Measurements from ENCODE around the gene NRSN2.
"Not testable (repeated sequence)": the region's sequence is repeated elsewhere in the genome, so short reads cannot be mapped to it uniquely, and the experiment has no call there.

The NRSN2 gene

DNA sequence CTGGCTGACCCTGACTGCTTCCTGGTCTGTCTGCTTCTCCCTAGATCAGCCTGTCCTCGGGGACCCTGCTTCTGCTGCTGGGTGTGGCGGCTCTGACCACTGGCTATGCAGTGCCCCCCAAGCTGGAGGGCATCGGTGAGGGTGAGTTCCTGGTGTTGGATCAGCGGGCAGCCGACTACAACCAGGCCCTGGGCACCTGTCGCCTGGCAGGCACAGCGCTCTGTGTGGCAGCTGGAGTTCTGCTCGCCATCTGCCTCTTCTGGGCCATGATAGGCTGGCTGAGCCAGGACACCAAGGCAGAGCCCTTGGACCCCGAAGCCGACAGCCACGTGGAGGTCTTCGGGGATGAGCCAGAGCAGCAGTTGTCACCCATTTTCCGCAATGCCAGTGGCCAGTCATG, 6.3 kb downstream of the NRSN2 start:
- DNase-seq (ENCODE audit: low spot score) (no peak), FAIRE-seq (no peak)

DNA sequence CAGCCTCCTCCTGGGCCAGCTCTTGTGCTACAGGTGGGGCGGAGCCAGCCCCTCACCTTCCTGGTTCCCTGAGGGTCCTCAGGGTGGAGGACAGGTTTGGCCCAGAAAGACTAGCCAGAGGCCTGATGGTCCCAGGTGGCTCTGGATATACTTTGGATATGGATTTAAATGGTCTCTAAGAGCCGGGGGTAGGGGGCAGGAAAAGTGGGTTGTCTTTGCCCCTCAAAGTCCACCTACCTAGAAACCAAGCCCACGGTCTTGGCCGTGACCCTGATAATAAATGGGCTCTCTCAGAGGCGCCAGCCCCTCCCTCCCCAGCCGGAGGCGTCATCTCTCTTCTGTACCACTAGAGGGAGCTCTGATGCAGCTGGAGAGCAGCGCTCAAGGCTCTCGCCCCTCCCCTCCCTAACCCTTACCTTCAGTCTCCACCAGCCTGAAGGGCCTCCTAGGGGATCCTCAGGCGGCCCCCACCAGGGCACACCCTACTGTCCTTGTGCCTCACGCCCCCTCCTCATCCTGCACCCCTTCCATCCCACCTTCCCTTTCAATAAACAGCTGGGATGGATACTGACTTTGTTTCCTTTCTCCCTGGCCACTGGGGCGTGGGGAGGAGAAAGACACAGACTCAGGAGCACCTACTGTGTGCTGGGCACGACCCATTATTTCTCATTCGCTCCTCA, 7.5 kb downstream of the NRSN2 start:
- no peak for FAIRE-seq
- DNase-seq (ENCODE audit: low spot score) = peak; percentile 85

DNA sequence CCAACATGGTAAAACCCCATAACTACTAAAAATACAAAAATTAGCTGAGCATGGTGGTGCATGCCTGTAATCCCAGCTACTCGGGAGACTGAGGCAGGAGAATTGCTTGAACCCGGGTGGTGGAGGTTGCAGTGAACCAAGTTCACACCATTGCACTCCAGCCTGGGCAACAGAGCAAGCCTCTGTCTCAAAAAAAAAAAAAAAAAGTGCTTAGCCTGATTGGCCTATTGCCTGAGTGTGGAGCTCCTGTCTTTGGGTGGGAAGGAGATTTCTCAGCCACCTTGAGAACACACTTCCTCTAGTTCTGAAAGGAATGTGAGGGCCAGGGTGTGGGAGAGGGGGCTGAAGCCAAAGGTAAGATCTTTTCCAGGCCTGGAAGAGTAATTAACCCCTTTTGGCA, 9.2 kb downstream of the NRSN2 start:
- not testable (repeated sequence) for DNase-seq (ENCODE audit: low spot score); FAIRE-seq

DNA sequence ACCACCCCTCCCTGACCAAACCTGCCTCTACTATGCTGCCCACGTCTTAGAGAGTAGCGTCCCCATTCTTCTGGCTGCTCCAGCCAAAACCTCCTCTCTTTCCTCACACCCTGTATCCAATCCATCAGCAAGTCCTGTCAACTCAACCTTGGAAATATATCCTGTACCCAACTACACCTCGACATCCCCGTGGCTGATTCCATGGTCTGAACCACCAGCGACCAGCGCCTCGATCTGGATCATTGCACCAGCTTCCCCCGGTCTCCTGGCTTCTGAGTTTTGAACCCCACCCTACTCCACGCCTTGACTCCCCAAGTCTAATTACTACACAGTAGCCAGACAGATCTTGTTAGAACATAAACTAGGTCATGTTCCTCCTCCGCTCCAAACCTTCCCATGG, 9.8 kb downstream of the NRSN2 start:
- no peak for FAIRE-seq

DNA sequence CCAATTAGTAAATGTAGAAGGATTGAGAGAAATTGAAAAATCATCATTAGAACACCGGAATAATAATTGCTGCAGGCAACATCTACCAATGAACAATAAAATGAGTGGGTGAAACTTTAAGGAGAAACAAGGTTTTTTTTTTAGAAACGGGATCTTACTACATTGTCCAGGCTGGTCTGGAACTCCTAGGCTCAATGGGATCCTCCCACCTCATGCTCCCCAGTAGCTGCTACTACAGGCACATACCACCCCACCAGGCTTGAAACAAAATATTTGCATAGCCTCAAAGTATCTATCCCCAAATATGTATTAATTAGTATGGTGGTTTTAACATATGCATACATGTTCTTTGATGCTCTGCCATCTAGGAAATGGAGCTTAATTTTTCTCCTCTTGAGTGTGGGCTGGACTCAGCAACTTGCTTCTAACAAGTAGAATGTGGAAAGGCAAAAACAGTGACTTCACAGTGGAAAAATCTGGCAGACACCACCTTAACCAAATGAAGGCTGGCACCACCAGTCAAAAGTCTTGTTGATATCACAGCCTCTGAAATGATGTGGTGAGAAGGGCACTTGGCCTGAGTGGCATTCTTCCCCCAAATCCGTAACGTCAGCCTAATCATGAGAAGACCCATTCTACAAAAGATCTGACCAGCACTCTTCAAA, 12.1 kb downstream of the NRSN2 start:
- no peak for DNase-seq (ENCODE audit: low spot score)
- FAIRE-seq = no peak

More for the DNA sequence above, 9.8 kb downstream of the NRSN2 start:
- DNase-seq (ENCODE audit: low spot score) = no peak

DNA sequence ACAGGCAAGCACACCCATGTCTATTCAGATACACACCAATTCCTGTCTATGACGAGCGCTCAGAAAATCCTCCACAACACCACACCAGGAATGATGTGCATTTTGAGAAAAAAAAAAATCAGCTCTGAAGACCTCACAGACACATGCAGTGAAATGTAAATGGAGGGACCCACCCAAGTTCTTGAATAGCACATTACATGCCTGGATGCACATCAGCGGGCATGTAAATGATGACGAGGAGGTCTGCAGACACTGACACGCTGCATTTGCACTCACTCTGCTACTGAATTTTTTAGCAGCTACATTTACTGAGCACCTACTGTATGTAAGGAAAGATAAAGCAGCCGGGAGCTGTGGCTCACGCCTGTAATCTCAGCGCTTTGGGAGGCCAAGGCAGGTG, 14.7 kb downstream of the NRSN2 start:
- FAIRE-seq (no peak), DNase-seq (ENCODE audit: low spot score) (no peak)

DNA sequence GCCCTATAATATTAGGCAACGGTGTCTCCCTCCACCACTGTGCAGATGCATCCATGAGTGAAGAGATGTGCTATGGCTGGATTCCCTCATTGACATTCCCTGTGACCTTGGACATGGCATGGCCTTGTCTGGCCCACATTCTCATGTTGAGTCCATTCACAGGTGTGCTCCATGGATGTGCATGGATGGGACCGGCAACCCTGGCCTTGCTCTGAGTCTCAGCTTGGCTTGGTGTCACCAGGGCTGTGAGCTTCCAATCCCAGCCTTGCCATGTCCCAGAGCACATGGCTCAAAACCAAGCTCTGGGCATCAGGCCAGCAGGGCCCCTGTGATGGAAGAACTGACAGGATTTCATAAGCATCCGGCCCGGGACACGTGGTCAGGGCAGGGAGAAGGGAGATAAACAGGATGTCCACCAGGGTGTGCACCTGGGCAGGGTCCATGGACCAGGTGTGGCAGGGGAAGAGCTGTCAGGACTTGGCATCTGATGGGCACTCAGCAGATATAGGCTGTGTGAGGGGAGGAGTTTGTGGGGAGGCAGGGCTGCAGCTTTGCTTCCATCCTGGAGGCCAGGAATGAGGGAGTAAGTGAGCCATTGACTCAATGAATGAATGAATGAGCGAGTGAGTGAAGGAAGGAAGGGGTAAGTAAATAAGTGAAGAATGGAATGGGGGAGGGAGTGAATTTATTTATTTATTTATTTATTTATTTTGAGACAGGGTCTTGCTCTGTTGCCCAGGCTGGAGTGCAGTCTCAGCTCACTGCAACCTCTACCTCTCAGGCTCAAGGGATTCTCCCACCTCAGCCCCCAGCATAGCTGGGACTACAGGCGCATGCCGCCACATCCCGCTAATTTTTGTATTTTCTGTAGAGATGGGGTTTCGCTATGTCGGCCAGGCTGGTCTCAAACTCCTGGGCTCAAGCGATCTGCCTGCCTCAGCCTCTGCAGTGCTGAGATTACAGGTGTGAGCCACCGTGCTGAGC, 15.7 kb downstream of the NRSN2 start:
- DNase-seq (ENCODE audit: low spot score) (peak; percentile 75), FAIRE-seq (no peak)

DNA sequence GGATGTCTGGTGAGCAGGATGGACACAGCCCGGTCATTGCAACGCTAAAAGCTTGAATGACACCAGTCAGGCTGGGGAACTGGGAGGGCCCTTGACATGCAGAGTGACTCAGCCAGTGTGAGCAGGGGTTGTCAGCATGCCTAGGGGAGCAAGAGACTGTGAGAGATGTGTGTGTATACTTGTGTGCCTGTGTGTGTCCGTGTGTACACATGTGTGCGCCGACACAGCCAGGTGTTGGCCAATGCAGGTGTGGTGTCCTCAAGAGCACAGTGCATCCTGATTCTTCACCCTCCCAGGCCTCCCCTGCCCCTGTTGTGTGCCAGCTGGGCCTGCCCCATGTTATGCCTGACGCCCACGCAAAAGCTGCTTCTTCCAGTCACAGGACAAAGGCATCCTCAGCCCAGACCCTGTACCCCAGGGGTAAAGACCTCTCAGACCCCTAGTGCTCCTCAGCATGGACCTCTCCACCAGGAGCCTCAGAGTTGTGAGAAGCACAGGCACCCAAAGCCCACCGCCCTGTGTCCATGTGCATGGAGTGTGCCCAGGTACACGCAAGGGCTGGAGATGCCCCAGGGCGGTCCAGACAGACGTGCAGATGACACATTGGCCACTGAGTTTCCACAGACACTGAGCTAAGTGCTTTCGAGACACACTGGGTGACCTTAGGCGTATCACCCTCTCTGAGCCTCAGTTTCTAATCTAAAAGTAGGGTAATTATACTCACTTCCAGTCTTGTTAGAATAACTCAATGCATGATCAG, 16.6 kb downstream of the NRSN2 start:
- no peak for DNase-seq (ENCODE audit: low spot score)

DNA sequence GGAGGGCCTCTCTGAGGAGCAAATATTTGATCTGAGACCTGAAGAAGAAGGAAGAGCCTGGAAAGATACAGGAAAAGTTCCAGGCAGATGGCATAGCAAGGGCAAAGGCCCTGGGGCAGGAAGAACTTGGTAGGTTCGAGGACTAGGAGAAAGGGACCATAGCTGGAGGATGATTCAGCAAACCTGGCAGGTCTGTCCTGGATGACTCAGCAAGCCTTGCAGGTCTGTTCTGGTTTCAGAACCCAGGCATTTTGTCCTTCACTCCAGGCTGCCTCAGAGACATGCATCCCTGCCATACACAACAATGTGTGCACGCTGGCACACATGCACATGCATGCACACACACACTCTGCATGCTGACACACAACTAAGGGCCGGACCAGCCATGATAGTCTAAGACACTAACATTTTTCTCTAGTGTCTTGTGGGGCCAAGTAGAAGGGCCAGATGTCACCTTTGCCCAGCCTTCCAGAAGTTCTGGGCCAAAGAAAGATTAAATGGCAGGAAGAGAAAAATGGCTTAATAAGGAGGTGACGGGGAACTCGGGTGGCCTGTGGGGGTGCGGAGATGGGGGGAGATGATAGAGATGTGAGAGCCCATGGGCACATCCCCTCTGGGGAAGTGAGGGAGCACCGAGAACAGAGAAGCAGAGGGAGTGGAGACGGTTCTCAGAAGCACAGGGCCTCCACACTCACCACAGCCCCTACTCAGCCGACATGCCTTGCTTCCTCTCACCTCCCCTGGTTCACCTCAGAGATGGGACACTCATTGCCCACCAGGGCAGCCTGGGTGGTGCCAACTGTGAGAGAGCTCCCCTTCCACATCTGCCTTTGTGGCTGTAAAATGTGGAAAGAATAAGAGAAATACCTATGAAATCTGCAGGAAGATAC, 18.2 kb downstream of the NRSN2 start:
- FAIRE-seq (no peak), DNase-seq (ENCODE audit: low spot score) (no peak)

More for the DNA sequence above, 16.6 kb downstream of the NRSN2 start:
- no peak for FAIRE-seq

DNA sequence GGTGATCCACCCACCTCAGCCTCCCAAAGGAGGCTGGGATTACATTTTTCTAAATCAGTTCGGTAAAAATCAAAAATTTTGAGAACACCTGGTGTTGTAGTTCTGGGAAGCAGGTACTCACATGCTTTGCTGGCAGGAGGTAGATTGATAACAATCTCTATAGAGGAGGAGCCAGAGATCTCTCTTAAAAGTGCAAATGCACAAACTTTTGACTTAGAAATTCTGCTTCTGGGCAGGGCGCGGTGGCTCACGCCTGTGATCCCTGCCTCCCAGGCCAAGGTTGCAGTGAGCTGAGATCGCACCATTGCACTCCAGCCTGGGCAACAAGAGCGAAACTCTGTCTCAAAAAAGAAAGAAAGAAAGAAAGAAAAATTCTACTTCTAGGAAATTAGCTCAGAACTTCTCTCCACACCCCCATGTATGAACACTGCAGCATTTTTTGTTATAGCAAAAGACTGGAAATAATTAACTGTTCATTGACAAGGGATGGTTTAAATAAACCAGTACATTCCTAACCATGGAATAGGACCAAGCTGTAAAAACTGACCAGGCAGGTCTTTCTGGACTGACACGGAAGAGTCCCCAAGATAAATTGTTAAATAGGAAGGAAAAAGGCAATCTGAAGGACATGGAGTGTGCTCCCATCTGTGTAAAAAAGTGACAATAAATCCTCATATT, 19.3 kb downstream of the NRSN2 start:
- no peak for FAIRE-seq
- no peak for DNase-seq (ENCODE audit: low spot score)

DNA sequence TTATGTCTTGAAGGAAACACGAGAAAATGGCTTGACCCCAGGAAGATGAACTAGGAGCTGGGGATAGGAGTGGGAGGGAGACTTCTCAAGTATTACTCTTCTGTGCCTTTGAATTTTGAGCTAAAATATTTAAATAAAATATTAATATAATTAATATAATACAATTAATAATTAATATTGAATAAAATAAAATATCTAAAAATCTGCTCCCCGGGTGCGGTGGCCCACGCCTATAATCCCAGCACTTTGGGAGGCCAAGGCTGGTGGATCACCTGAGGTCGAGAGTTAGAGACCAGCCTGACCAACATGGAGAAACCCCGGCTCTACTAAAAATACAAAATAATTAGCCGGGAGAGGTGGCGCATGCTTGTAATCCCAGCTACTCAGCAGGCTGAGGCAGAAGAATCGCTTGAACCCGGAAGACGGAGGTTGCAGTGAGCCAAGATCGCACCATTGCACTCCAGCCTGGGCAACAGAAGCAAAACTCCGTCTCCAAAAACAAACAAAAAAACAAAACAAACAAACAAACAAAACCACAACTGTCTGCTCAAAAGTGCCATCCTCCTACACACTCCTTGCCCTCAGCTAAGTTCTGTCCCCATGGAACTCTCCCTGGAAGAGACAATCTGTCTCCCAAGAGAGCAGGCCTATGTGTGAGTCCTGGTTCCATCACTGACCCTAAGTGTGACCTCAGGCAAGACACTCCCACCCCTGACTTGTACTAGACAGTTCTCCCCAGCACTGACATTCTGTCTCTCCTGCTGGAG, 20.0 kb downstream of the NRSN2 start:
- FAIRE-seq = no peak
- DNase-seq (ENCODE audit: low spot score) = no peak

DNA sequence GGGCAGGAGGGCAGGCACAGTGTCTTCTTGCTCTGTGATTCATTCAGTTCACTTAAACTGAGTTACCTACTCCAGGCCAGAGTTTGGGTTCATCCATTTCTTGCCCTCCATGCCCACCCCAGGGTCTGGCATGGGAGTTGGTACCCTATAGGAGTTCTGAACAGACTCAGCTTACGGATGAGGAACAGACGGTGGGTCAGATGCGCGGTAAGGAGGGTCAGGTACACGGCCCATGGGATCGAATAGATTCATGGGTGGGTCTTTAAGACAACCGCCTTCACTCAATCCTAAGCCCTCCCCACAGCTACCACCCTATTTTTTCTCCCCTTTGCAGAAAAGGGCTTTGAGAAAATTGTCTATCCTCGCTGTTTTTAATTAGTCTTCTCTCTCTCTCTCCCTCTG, 20.6 kb downstream of the NRSN2 start:
- FAIRE-seq = no peak

DNA sequence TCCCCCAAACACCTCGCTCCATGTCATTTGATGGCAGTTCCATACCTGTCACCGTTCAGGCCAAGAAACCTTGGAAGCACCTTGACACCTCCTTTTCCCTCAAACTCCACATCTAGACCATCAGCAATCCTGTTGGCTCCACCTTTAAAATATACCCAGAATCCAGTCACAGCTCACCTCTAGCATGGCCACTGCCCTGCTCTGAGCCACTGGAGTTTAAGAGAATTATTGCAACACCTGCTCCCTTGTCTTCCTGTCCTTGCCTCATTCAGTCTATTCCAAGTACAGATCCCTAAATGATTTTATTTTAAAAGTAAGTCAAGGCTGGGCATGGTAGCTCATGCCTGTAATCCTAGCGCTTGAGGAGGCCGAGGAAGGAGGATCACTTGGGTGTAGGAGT, 22.0 kb downstream of the NRSN2 start:
- FAIRE-seq = no peak
- no peak for DNase-seq (ENCODE audit: low spot score)

More for the DNA sequence above, 20.6 kb downstream of the NRSN2 start:
- no peak for DNase-seq (ENCODE audit: low spot score)

DNA sequence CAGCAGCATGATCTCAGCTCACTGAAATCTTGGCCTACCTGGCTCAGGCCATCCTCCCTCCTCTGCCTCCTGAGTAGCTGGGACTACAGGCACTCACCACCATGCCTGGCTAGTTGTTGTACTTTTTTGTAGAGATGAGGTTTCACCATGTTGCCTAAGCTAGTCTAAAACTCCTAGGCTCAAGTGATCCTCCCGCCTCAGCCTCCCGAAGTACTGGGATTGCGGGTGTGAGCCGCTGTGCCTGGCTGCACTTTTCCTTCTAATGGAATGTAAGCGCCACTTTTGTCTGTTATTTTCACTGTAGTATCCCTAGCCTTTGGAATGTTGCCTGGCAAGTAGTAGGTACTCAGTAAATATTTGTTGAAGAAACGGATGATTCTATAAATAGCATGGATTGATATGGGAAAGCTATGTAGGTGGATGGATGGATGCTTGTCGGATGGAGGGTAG, 23.3 kb downstream of the NRSN2 start:
- DNase-seq (ENCODE audit: low spot score) = no peak
- no peak for FAIRE-seq

DNA sequence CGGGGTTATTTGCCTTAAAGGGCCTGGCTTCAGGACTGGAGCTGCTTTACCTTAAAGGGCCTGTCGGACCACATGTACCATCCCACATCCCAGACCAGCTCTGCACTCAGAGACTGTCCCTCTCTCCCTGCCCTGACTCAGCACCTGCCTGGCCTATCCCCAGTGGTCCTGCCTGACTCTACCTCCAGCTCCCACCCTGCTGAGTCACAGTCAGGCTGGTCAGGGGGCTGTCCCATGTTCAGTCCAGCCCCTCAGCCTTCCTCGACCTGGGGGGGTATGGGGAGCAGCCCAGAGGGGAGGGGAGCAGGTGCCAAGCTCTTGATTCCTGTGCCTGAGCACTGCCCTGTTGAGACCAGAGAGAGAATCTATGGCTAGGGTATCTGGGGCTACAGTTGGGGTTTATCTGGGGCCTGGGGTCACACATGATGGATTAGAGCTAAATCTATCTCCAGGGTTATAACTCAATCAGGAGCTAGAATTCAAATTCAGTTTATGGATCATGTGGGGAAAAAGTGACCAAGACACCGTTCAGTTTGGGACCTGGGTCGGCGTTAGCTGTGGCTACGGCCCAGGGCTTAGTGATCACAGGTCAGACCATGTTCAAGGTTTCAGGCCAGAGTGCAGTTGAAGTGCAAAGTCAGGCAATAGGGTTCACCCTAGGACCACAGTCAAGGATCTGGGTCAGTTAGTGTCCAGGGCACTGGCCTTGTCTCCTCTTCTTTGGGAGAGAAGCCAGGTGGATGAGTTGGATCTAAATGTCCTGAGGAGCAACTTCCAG, 24.3 kb downstream of the NRSN2 start:
- no peak for DNase-seq (ENCODE audit: low spot score)
- FAIRE-seq = no peak

DNA sequence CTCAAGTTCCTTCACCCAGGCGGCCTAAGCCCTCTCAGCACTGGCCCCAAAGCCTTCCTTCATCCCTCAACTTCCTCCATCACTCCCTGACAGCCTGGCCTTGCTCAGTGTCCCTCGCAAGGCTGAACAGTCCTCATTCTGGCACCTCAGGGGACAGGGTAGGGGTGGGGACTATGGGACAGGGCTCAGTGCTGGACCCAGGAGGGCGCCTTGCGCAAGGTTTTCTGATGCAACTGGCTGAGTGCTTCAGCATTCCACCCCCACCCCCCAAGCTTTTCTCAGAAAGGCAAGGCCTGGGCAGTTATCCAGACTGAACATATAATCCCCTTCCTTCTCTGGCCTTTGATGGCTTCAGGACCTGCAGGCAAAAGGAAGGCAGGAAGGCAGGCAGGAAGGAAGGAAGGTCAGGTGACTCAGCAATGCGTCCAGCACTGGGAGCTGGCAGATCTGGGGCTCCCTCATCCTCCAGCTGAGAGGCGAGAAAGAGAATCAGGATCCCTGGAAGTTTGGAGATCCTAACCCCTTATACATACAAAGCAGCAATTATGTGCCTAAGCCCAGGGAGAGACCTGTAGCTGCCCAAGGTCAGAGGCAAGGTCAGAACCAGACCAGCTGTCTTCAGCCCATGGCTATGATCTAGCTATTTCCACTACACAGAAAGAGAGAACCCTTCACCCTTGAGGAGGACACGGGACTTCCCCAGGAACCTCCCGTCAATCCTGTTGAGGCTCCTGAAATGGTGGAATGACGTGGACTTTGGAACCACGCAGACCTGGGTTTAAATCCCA, 25.0 kb downstream of the NRSN2 start:
- DNase-seq (ENCODE audit: low spot score) (no peak), FAIRE-seq (no peak)

DNA sequence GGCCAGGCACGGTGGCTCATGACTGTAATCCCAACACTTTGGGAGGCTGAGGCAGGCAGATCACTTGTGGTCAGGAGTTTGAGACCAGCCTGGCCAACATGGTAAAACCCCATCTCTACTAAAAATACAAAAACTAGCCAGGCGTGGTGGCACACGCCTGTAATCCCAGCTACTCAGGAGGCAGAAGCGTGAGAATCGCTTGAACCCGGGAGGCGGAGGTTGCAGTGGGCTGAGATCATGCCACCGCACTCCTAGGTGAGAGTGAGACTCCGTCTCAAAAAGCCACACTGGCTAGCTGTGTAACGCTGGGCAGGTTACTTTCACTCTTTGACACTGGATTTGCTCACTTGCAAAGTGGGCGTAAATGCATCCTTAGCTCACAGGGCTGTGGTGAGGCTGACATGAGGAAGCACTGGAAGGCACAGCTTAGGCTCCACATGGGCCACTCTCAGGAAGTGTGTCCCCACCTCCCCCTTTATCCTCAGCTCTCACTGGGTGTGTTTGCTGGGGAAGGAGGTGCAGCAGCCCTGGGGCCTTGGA, 25.7 kb downstream of the NRSN2 start:
- not testable (repeated sequence) for FAIRE-seq; DNase-seq (ENCODE audit: low spot score)

All from urothelium cell line (cell line).